CD4-positive, alpha-beta memory T cell (primary cell): Measurements from ENCODE around the gene ADGRG3. TPM values are rescaled to one million over a fixed set of nuclear protein-coding genes. Genes with fewer than 3 reads are reported as not detected.
A peak's percentile ranks its signal among the peaks of the same experiment; 100 is the strongest.

Experiments used
- CTCF ChIA-PET: fragments of 350-600 bp; sonication (Branson Sonifier 250); formaldehyde crosslinking; loops from one replicate; lab custom pipeline; 2021; ENCODE audit warnings: inconsistent platforms; ENCODE audit not compliant: partially characterized antibody; lab: Charles Lee
- POLR2A ChIA-PET: fragments of 350-600 bp; sonication (Branson Sonifier 250); formaldehyde crosslinking; loops from one replicate; lab custom pipeline; 2021; ENCODE audit not compliant: partially characterized antibody; lab: Charles Lee
- DNase-seq, 5 donors: peaks; one replicate each; pipeline versions ENCODE4 v3.0.0 to v3.0.0-alpha.2; 2020 to 2022; ENCODE audit warnings: mixed read lengths in 1 of 5
- H3K27ac ChIP-seq: one replicate; pipeline ENCODE4 v1.7.0; 2013; ENCODE audit warnings: low read depth, low read length
- H3K27me3 ChIP-seq: 2 replicates; pipeline ENCODE4 v1.7.0; 2013; ENCODE audit warnings: mild to moderate bottlenecking, low read length, moderate library complexity; ENCODE audit not compliant: insufficient read depth
- H3K36me3 ChIP-seq: 2 replicates; pipeline ENCODE4 v1.7.0; 2013; ENCODE audit warnings: mild to moderate bottlenecking, low read length, moderate library complexity; ENCODE audit not compliant: insufficient read depth
- H3K4me1 ChIP-seq: 2 replicates; pipeline ENCODE4 v1.7.0; 2013; ENCODE audit warnings: mild to moderate bottlenecking, low read length, moderate library complexity; ENCODE audit not compliant: insufficient read depth
- H3K4me3 ChIP-seq, 2 donors: one replicate each; pipeline ENCODE4 v1.7.0; 2013; ENCODE audit warnings: low read length in 2 of 2, mild to moderate bottlenecking in 1 of 2
- H3K9me3 ChIP-seq, 2 donors: one replicate each; pipeline ENCODE4 v1.7.0; 2013; ENCODE audit warnings: low read length in 2 of 2, control low read depth in 1 of 2; ENCODE audit not compliant: control insufficient read depth in 1 of 2
- H3K27ac Mint-ChIP-seq, 7 donors: one replicate each; pipeline ENCODE4 v1.8.0; 2020 to 2021; ENCODE audit warnings: mixed read lengths in 7 of 7, mild to moderate bottlenecking in 6 of 7, inconsistent platforms in 3 of 7, moderate library complexity in 3 of 7
- H3K27me3 Mint-ChIP-seq, 2 donors: one replicate each; pipeline ENCODE4 v1.8.0; 2020 to 2021; ENCODE audit warnings: mixed read lengths in 2 of 2
- H3K36me3 Mint-ChIP-seq, 2 donors: one replicate each; pipeline ENCODE4 v1.8.0; 2020 to 2021; ENCODE audit warnings: mixed read lengths in 2 of 2, inconsistent platforms in 1 of 2, mild to moderate bottlenecking in 1 of 2
- H3K4me1 Mint-ChIP-seq, 4 donors: one replicate each; pipeline ENCODE4 v1.8.0; 2020 to 2021; ENCODE audit warnings: mixed read lengths in 4 of 4, mild to moderate bottlenecking in 1 of 4
- H3K4me3 Mint-ChIP-seq, 8 donors: one replicate each; pipeline ENCODE4 v1.8.0; 2020 to 2021; ENCODE audit warnings: mixed read lengths in 8 of 8, mild to moderate bottlenecking in 7 of 8, moderate library complexity in 6 of 8, inconsistent platforms in 3 of 8
- H3K9me3 Mint-ChIP-seq, 8 donors: one replicate each; pipeline ENCODE4 v1.8.0; 2020 to 2021; ENCODE audit warnings: mixed read lengths in 8 of 8, mild to moderate bottlenecking in 5 of 8, inconsistent platforms in 3 of 8, moderate library complexity in 1 of 8
- intact Hi-C: fragments of 100-400 bp; cut with micrococcal nuclease; formaldehyde crosslinking; loops from one replicate; pipeline ENCODE4 v1.15.1; 2023
- polyA plus RNA-seq, 2 donors: library from polyadenylated mRNA; unstranded; fragments of 300-500 nt; fragmentation: Illumina TruSeq; gene quantifications; one replicate each; pipeline ENCODE4 v1.2.3, GENCODE V29; 2021
- total RNA-seq, 2 experiments: library from RNA; stranded (reverse); gene quantifications; one replicate each; pipeline ENCODE4 v1.2.3, GENCODE V29; 2021

Gene ADGRG3
- total and polyA plus RNA-seq, 4 experiments from 2014 or later: not detected

DNA sequence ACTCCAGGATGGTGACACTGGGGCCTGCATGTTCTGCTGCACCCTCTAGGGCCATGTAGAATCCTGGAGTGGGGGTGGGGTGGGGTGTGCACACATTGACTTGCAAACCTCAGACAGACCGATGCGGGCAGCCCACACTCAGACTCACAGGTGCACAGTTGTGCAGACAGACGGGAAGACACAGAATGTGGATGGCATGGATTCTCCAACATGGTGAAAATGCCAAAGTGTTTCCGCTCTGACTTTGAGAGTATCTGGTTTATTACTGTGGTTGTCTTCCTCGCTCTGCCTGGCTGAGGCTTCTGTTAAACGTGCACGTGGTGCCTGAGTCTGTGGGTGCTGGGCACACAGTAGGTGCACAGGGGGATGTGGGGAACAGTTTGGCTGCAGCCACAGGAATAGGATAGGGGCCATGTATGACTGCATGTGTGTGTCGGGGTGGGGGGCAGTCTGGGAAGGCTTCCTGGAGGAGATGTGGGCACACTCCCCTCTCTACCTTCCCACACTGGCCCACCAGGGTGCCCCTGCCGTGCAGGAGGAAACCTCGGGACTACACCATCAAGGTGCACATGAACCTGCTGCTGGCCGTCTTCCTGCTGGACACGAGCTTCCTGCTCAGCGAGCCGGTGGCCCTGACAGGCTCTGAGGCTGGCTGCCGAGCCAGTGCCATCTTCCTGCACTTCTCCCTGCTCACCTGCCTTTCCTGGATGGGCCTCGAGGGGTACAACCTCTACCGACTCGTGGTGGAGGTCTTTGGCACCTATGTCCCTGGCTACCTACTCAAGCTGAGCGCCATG lies 9.0 kb upstream of the ADGRG3 start:
- CTCF ChIA-PET: no interaction called here
- Histone ChIP-seq H3K36me3 (no peaks in the 10 kb centered on the region), H3K4me3 (no peak overlapping the region), H3K27me3 (no peaks in the 10 kb centered on the region), H3K4me1 (peaks cover 15% of the 10 kb centered on the region), H3K27ac (no peak overlapping the region), H3K9me3 (no peaks in the 10 kb centered on the region)
- no peak for DNase-seq
- Mint-ChIP-seq H3K36me3 (no peaks in the 10 kb centered on the region), H3K4me1 (peaks cover 2 to 11% (median 7%) of the 10 kb centered on the region in 4 donors), H3K9me3 (no peaks in the 10 kb centered on the region), H3K27me3 (no peaks in the 10 kb centered on the region), H3K4me3 (no peak overlapping the region), H3K27ac (peak overlapping the region in 1 of 7 donors; percentile 66)
- intact Hi-C loops: no loop called here
- POLR2A ChIA-PET: no interaction called here

GRCh38 chr16:57660715-57661463 lies 7.2 kb upstream of the ADGRG3 start:
- intact Hi-C loops: no loop called here

GRCh38 chr16:57661510-57661909 lies 6.6 kb upstream of the ADGRG3 start:
- no peak for DNase-seq
- CTCF ChIA-PET: no interaction called here
- no peak overlapping the region for H3K4me3 ChIP-seq
- Mint-ChIP-seq H3K27me3 (no peaks in the 10 kb centered on the region), H3K36me3 (no peaks in the 10 kb centered on the region), H3K9me3 (no peaks in the 10 kb centered on the region), H3K4me3 (no peak overlapping the region), H3K4me1 (peaks cover 0 to 4% (median 2%) of the 10 kb centered on the region in 4 donors), H3K27ac (peak overlapping the region in 1 of 7 donors; percentile 53)
- POLR2A ChIA-PET: no interaction called here
- H3K27ac ChIP-seq: no peak overlapping the region
- H3K36me3 ChIP-seq: no peaks in the 10 kb centered on the region
- H3K27me3 ChIP-seq: no peaks in the 10 kb centered on the region
- peaks cover 5% of the 10 kb centered on the region for H3K4me1 ChIP-seq
- intact Hi-C loops: no loop called here
- H3K9me3 ChIP-seq: no peaks in the 10 kb centered on the region

More at GRCh38 chr16:57660715-57661463, 7.2 kb upstream of the ADGRG3 start:
- H3K4me3 Mint-ChIP-seq: no peak overlapping the region
- Histone ChIP-seq H3K27ac (no peak overlapping the region), H3K36me3 (no peaks in the 10 kb centered on the region), H3K4me1 (peaks cover 9% of the 10 kb centered on the region), H3K27me3 (no peaks in the 10 kb centered on the region), H3K9me3 (no peaks in the 10 kb centered on the region), H3K4me3 (no peak overlapping the region)
- ChIA-PET CTCF (no interaction called here), POLR2A (no interaction called here)
- no peak for DNase-seq
- no peaks in the 10 kb centered on the region for H3K9me3 Mint-ChIP-seq
- no peaks in the 10 kb centered on the region for H3K36me3 Mint-ChIP-seq
- H3K4me1 Mint-ChIP-seq: peaks cover 2 to 8% (median 6%) of the 10 kb centered on the region in 4 donors
- no peaks in the 10 kb centered on the region for H3K27me3 Mint-ChIP-seq
- no peak overlapping the region for H3K27ac Mint-ChIP-seq

GRCh38 chr16:57661936-57662906 lies 5.9 kb upstream of the ADGRG3 start:
- H3K36me3 Mint-ChIP-seq: no peaks in the 10 kb centered on the region

GRCh38 chr16:57663436-57663835 lies 4.7 kb upstream of the ADGRG3 start:
- no peaks in the 10 kb centered on the region for H3K27me3 Mint-ChIP-seq
- POLR2A ChIA-PET: no interaction called here
- H3K4me3 Mint-ChIP-seq: no peak overlapping the region
- peaks cover 0 to under 1% (median 0%) of the 10 kb centered on the region in 4 donors for H3K4me1 Mint-ChIP-seq
- Histone ChIP-seq H3K4me1 (no peaks in the 10 kb centered on the region), H3K36me3 (no peaks in the 10 kb centered on the region), H3K27me3 (no peaks in the 10 kb centered on the region), H3K9me3 (no peaks in the 10 kb centered on the region), H3K4me3 (no peak overlapping the region), H3K27ac (no peak overlapping the region)
- H3K9me3 Mint-ChIP-seq: no peaks in the 10 kb centered on the region
- no peak for DNase-seq
- CTCF ChIA-PET: interaction anchor here (1.4 kb wide), 1 partner anchor 15 kb away, joined by 5 read pairs; no protein-coding TSS in a partner anchor
- no peak overlapping the region for H3K27ac Mint-ChIP-seq
- no peaks in the 10 kb centered on the region for H3K36me3 Mint-ChIP-seq
- intact Hi-C loops: no loop called here

More at GRCh38 chr16:57661936-57662906, 5.9 kb upstream of the ADGRG3 start:
- intact Hi-C loops: no loop called here
- H3K4me3 Mint-ChIP-seq: no peak overlapping the region
- peak overlapping the region in 1 of 7 donors; percentile 53 for H3K27ac Mint-ChIP-seq
- H3K27me3 Mint-ChIP-seq: no peaks in the 10 kb centered on the region
- POLR2A ChIA-PET: no interaction called here
- no peak for DNase-seq
- Histone ChIP-seq H3K9me3 (no peaks in the 10 kb centered on the region), H3K36me3 (no peaks in the 10 kb centered on the region), H3K27ac (no peak overlapping the region), H3K27me3 (no peaks in the 10 kb centered on the region), H3K4me1 (no peaks in the 10 kb centered on the region), H3K4me3 (no peak overlapping the region)
- H3K9me3 Mint-ChIP-seq: no peaks in the 10 kb centered on the region
- CTCF ChIA-PET: interaction anchor here (1.4 kb wide), 1 partner anchor 14 kb away, joined by 5 read pairs; no protein-coding TSS in a partner anchor
- H3K4me1 Mint-ChIP-seq: peaks cover 0 to 4% (median 0%) of the 10 kb centered on the region in 4 donors

GRCh38 chr16:57663917-57664661 lies 4.0 kb upstream of the ADGRG3 start:
- ChIA-PET CTCF (no interaction called here), POLR2A (no interaction called here)
- Histone ChIP-seq H3K4me1 (no peaks in the 10 kb centered on the region), H3K27ac (no peak overlapping the region), H3K9me3 (no peaks in the 10 kb centered on the region), H3K36me3 (no peaks in the 10 kb centered on the region), H3K27me3 (no peaks in the 10 kb centered on the region), H3K4me3 (no peak overlapping the region)
- Mint-ChIP-seq H3K27me3 (peaks cover 0 to 1% of the 10 kb centered on the region in 2 donors), H3K36me3 (no peaks in the 10 kb centered on the region), H3K9me3 (no peaks in the 10 kb centered on the region), H3K27ac (no peak overlapping the region), H3K4me1 (no peaks in the 10 kb centered on the region), H3K4me3 (no peak overlapping the region)
- no peak for DNase-seq
- intact Hi-C loops: no loop called here
